GM18951 (cell line): ENCODE data around the gene ZNF398.
"Not testable (repeated sequence)": the region's sequence is repeated elsewhere in the genome, so short reads cannot be mapped to it uniquely, and the experiment has no call there.

Experiments
- POLR2A ChIP-seq: IDR thresholded peaks from 4 replicates; pipeline ENCODE4 v1.6.1; 2011; ENCODE audit warnings: mild to moderate bottlenecking; ENCODE audit not compliant: insufficient read length, insufficient read depth; ENCODE audit errors: extremely low read depth
- in situ Hi-C: fragments of 300-500 bp; cut with MboI; formaldehyde crosslinking; loops from one replicate; pipeline ENCODE4 v1.12.0; 2022; ENCODE audit warnings: low sequenced_read_pairs, mixed read lengths, inconsistent platforms; ENCODE audit not compliant: unreplicated experiment

Gene ZNF398

GRCh38 chr7:149210551-149210950, 63.3 kb downstream of the ZNF398 start:
- in situ Hi-C loops: no loop called here
- no peak for TF ChIP-seq POLR2A

GRCh38 chr7:149214020-149214720, 66.9 kb downstream of the ZNF398 start:
- in situ Hi-C loops: no loop called here
- no peak for TF ChIP-seq POLR2A

- in situ Hi-C loops: no loop called here
Observed at GRCh38 chr7:149216402-149216801, 69.1 kb downstream of the ZNF398 start.

GRCh38 chr7:149217570-149217969, 70.3 kb downstream of the ZNF398 start:
- TF ChIP-seq POLR2A: no peak
- in situ Hi-C loops: no loop called here

More at GRCh38 chr7:149216402-149216801, 69.1 kb downstream of the ZNF398 start:
- no peak for TF ChIP-seq POLR2A

GRCh38 chr7:149218469-149219420, 71.5 kb downstream of the ZNF398 start:
- in situ Hi-C loops: no loop called here
- no peak for TF ChIP-seq POLR2A

GRCh38 chr7:149220534-149220933, 73.3 kb downstream of the ZNF398 start:
- TF ChIP-seq POLR2A: no peak

GRCh38 chr7:149223176-149223575, 75.9 kb downstream of the ZNF398 start:
- in situ Hi-C loops: no loop called here
- TF ChIP-seq POLR2A: no peak

More at GRCh38 chr7:149220534-149220933, 73.3 kb downstream of the ZNF398 start:
- in situ Hi-C loops: no loop called here

GRCh38 chr7:149223761-149224160, 76.5 kb downstream of the ZNF398 start:
- in situ Hi-C loops: no loop called here
- no peak for TF ChIP-seq POLR2A

GRCh38 chr7:149224352-149224751, 77.1 kb downstream of the ZNF398 start:
- in situ Hi-C loops: no loop called here
- no peak for TF ChIP-seq POLR2A

GRCh38 chr7:149225106-149225505, 77.9 kb downstream of the ZNF398 start:
- in situ Hi-C loops: no loop called here
- no peak for TF ChIP-seq POLR2A

GRCh38 chr7:149225656-149226055, 78.4 kb downstream of the ZNF398 start:
- TF ChIP-seq POLR2A: peak; percentile 11
- in situ Hi-C loops: no loop called here

- in situ Hi-C loops: not testable (repeated sequence)
Observed at GRCh38 chr7:149226366-149226765, 79.1 kb downstream of the ZNF398 start.

- no peak for TF ChIP-seq POLR2A
- in situ Hi-C loops: no loop called here
Observed at GRCh38 chr7:149226840-149227494, 79.7 kb downstream of the ZNF398 start.
